Measurements from ENCODE around the gene UBE2I. TPM values are rescaled to one million over a fixed set of nuclear protein-coding genes. Genes with fewer than 3 reads are reported as not detected.
"Not testable (repeated sequence)": the region's sequence is repeated elsewhere in the genome, so short reads cannot be mapped to it uniquely, and the experiment has no call there.

UBE2I gene
- 102 and 117 TPM in 2 replicates for total RNA-seq (2014; rRNA removed; shearing (Covaris generic))

- DNase-seq (ENCODE audit: low spot score): peak; percentile 93
These were observed at the start of gene UBE2I for GRCh38 chr16:1308977-1309885. UBE2I (plus strand) TSS chr16:1309636; CDS start chr16:1314031, 4,395 bp downstream.

- no peak for DNase-seq (ENCODE audit: low spot score)
These were observed 49.7 kb upstream of the UBE2I start for GRCh38 chr16:1259760-1260068.

- no peak for DNase-seq (ENCODE audit: low spot score)
These were observed 49.2 kb upstream of the UBE2I start for GRCh38 chr16:1260101-1260680.

- DNase-seq (ENCODE audit: low spot score): no peak
These were observed 48.1 kb upstream of the UBE2I start for GRCh38 chr16:1261131-1261892.

GRCh38 chr16:1262210-1262845 lies 47.1 kb upstream of the UBE2I start:
- no peak for DNase-seq (ENCODE audit: low spot score)

GRCh38 chr16:1262846-1263221 lies 46.6 kb upstream of the UBE2I start:
- no peak for DNase-seq (ENCODE audit: low spot score)

- DNase-seq (ENCODE audit: low spot score): no peak
These were observed 45.7 kb upstream of the UBE2I start for GRCh38 chr16:1263591-1264344.

GRCh38 chr16:1264345-1265089 lies 44.9 kb upstream of the UBE2I start:
- no peak for DNase-seq (ENCODE audit: low spot score)

- DNase-seq (ENCODE audit: low spot score): no peak
These were observed 44.3 kb upstream of the UBE2I start for GRCh38 chr16:1265090-1265630.

- no peak for DNase-seq (ENCODE audit: low spot score)
These were observed 43.6 kb upstream of the UBE2I start for GRCh38 chr16:1265826-1266225.

GRCh38 chr16:1269418-1269817 lies 40.0 kb upstream of the UBE2I start:
- DNase-seq (ENCODE audit: low spot score): not testable (repeated sequence)

GRCh38 chr16:1271380-1271723 lies 38.1 kb upstream of the UBE2I start:
- DNase-seq (ENCODE audit: low spot score): no peak

- not testable (repeated sequence) for DNase-seq (ENCODE audit: low spot score)
These were observed 37.6 kb upstream of the UBE2I start for GRCh38 chr16:1271724-1272413.

GRCh38 chr16:1272453-1273198 lies 36.8 kb upstream of the UBE2I start:
- DNase-seq (ENCODE audit: low spot score): no peak

- no peak for DNase-seq (ENCODE audit: low spot score)
These were observed 35.6 kb upstream of the UBE2I start for GRCh38 chr16:1273816-1274215.

GRCh38 chr16:1274767-1275166 lies 34.7 kb upstream of the UBE2I start:
- no peak for DNase-seq (ENCODE audit: low spot score)

GRCh38 chr16:1275791-1276579 lies 33.5 kb upstream of the UBE2I start:
- no peak for DNase-seq (ENCODE audit: low spot score)

GRCh38 chr16:1276580-1276878 lies 32.9 kb upstream of the UBE2I start:
- no peak for DNase-seq (ENCODE audit: low spot score)

Data from A172 (cell line).